ENCODE results near the gene TSPAN17.

Gene TSPAN17

DNA sequence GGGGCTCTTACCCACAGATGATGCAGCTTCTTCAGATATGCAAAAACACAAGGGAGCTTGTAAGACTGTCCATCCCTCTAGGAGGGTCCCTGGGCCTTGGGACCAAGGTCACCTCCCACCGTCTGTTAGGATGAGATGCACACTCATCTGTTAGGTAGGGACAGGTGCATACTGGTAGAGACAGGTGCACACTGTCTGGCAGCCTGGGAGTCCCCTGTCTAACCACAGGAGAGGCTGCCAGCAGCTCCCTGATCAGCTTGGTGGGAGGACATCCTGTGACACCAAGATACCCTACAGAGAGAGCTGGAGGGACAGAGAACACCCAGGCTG, 13.2 kb downstream of the TSPAN17 start:
- DNase-seq (ENCODE audit: low spot score), result no peak

GRCh38 chr5:176660860-176661641, 13.8 kb downstream of the TSPAN17 start:
- DNase-seq (ENCODE audit: low spot score), result peak; percentile 90

DNA sequence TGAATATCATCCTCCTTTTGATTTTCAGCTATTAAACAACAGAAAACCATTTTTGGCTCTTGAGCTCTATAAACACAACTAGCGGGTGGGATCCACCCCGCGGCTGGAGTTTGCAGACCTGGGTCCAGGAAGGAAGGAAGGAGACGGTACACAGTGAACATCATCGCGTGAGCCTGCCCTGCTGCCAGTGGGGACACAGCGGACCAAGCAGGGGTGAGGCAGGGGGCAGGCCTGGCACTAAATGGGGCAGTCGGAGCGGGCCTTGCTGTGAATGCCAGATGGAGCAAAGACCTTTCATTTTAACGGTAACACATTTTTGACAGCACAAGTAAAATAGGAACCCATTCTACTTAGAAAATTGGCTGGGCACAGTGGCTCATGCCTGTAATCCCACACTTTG, 14.4 kb downstream of the TSPAN17 start:
- no peak for DNase-seq (ENCODE audit: low spot score)

DNA sequence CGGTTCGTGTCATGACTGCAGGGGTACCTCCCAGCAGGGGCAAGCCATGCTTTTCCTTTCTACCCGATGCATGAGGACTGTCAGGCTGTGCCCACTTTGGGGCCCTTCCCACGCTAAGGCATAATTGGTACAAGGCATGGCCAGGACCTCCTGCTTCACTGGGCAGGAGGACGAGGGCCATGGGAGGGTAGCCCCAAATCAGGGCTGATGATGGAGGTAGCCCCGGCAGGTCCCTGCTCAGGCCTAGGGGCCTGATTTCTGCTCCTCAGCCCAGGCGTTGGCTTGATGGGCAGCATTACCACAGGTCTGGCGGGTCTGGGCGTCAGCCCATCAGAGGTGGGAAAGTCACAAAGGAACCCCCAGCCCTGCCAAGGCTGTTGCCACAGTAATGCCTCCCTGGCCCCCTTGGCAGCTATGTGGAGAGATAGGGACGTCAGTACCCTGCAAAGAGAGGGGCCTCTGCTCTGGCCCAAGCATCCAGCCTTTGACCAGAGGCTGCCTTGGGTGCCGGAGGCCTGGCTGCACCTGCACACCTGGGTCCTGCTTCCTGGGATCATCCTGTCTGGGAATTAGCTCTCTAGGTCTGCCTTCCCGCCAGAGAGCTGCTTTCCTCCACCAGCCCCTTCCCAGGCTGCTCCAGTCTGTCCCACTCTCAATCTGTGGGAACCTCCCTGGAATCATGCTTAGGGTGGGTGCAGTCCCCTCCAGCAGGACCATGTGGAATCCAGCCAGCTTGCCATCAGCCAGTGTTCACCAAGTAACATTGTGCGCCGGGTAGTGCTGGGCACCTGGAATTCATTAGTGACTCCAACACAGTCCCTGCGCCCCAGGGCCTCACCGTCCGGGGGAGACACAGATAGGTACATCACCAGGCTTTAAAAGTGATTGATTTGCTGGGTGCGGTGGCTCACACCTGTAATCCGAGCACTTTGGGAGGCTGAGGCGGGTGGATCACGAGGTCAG, 15.4 kb downstream of the TSPAN17 start:
- no peak for DNase-seq (ENCODE audit: low spot score)

- no peak for DNase-seq (ENCODE audit: low spot score)
Observed at GRCh38 chr5:176663566-176663965, 16.3 kb downstream of the TSPAN17 start.

GRCh38 chr5:176664479-176664878, 17.2 kb downstream of the TSPAN17 start:
- no peak for DNase-seq (ENCODE audit: low spot score)

DNA sequence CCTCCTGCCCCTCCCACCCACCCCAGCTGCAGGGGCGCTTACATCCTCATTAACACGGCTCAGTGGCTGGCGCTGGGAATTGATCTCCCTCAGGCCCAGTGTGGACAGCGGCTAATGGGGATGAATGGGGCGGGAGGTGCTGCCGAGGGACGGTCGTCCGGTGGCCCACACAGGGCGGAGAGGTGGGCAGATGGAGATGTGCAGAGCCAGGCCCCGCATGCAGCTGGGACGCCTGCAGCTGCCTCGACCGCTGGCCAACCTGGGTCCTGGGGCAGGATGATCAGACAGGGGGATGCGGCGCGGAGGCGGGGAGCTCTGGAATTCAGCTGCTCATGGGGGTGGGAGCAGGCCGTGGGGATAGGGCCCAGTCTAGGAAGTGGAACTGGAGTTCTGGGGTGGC, 17.6 kb downstream of the TSPAN17 start:
- DNase-seq (ENCODE audit: low spot score), result no peak

DNA sequence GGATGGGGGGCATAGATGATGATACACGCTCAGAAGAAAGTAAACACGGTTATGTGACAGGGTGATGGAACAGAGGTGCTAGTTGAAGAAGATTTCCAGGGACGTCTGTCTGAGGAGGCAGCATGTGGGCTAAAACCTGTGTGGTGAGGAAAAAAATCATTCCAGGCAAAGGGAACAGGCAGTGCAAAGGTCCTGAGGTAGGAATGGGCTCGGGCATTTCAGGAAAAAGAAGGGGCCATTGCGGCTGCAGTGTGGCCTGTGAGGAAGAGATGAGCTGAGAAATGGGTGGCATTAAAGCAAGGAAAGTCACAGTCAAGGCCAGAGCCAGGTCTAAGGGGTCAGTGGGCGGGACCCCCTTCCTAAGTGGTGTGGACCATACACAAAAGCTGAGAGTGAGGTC, 18.2 kb downstream of the TSPAN17 start:
- no peak for DNase-seq (ENCODE audit: low spot score)

DNA sequence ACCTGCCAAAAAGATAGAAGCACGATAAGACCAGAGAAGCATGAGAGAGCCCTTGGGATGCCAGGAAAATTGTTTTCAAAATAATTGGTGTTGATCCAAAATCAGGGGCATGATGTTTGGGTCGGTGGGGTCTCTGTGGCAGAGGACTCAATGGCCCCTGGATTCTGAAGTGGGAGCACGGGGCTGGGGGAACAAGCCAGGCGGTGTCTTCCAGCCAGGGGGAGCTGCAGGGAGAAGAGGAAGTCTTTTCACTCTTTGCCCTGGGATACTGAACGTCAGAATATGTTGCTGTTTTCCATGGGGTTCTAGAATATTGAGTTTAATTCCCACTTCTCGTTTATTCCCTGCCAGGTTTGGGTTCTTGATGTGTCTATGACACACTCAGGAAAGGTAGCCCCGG, 20.4 kb downstream of the TSPAN17 start:
- DNase-seq (ENCODE audit: low spot score), result no peak

DNA sequence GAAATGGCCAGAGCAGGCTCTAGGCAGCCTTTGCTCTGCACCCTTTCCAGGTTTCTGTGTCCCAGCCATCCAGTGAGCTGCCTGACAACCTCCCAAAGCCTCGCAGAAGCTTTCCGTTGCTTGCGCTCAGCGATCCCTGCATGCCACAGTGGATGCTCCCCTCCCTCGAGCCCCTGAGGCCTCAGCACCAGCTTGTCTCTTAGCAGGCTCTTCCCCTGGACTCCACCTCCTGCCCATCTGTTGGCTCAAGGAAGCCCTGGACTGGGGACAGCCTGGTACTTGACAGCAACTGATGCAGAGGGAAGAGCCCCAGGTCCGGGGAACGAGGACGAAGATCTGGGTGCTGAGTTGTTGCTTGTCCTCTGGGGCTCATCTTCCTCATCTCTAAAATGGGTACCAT, 23.2 kb downstream of the TSPAN17 start:
- DNase-seq (ENCODE audit: low spot score), result no peak

- DNase-seq (ENCODE audit: low spot score), result no peak
Observed at GRCh38 chr5:176671399-176671798, 24.1 kb downstream of the TSPAN17 start.

DNA sequence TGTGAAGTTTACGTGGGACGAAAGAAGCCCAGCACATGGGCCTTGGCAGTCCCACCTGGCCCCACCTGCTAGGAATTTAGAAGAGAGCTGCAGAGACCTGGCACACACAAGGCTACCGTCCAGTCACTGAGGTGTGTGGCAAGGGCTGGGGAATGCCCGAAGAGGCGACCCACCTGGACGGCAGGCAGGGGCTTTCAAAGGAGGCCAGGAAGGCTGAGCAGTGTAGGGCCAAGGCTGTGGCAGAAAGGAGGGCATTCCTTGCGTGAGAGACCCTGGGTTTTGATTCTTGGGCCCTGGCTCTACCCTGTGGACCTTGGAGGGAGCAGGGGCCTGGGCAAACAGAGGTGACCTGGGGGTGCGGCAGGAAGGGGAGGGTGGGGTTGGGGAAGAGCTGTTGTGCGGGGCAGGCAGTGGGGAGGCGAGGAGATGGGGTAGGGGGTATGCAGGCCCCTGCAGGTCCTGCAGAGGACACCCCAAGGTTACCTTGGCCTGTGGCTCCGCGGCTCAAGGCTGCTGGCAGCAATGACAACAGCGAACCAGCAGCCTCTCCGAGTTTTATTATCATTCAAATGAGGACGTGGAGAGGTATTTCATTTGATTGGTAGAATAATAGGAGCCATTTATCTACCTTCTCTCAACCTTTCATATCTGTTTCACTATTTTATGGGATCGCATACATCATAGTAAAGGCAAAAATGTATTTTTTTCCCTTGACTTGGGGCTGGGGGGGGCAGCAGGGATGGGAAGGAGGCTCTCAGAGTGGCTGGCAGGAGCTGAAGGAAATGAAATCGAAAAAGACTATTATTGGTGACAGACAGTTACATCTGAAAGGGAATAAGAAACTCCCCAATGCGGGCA, 24.8 kb downstream of the TSPAN17 start:
- no peak for DNase-seq (ENCODE audit: low spot score)

DNA sequence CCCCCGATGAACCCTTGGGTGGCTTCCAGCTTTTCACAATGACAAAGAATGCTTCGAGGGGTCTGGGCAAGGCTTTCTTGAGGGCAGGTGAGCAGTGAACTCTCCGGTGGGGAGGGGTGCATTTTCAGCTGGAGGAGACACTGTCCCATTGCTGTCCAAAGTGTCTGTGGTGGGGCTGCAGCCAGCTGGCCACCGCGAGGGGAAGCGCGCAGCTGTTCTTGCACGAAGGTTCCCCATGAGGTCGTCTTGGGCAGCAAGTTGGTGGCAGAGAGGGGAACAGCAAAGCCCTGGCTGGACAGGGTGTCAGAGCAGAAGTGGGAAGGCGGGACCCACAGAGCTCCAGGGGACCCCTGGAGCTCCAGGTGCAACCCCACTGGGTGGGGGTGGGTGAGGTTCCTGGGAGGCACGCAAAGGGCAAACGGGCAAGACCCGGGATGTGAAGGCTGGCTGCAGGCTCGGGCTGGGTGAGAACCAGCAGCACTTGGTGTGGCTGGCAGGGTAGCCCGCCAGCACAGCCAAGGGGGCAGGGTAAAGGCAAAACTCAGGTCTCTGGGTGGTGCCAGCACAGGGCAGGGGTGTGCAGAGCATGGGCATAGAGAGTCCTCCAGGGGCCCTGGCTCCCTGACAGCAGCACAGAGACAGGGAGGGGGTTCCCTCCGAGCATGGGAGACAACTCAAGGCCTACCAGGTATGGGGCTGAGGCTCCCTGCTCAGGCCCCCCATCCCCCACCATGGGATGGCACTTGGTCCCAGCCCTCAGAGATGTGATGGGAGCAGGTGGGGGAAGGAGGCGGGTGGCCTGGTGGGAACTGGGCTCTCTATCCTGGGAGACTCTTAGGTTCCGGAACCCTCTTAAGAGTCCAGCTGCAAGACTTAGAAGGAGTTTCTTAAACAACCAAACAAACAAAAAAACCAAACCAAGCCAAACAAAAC, 26.6 kb downstream of the TSPAN17 start:
- DNase-seq (ENCODE audit: low spot score), result no peak

DNA sequence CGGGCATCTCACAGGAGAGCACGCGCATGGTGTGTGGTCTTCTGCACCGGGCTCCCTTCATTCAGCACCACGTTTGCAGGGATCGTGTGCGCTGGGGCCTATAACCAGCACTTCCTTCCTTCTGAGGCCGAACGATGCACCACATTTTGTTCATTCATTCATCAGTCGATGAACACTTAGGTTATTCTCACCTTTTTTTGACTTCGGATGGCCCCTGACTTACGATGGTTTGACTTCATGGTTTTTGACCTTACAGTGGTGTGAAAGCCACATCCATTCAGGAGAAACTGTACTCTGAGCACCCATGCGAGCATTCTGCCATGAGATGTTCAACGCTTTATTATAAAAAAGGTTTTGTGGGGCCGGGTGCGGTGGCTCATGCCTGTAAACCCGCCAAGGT, 27.5 kb downstream of the TSPAN17 start:
- DNase-seq (ENCODE audit: low spot score), result no peak

DNA sequence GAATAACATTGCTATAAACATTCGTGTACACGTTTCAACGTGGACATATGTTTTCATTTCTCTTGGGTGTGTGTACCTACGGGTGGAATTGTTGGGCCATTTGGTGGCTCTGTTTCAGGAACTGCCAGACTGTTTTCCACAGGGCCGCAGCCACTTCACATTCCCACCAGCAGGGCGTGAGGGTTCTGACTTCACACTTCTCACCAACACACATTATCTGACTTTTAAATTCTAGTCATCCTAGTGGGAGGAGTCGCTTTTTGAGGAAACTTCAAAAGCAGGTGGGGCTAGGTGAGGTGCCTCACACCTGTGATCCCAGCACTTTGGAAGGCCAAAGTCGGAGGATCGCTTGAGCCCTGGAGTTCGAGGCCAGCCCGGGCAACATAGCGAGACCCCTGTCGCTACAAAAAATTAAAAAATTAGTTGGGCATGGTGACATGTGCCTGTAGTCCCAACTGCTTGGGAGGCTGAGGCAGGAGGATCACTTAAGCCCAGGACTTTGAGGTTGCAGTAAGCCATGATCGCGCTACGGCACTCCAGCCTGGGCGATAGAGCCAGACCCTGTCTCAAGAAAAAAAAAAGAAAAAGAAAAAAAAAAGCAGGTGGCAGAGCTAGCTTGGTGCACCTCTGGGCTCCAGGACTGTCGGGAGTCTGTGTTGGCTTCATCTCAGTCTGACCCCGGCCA, 28.5 kb downstream of the TSPAN17 start:
- no peak for DNase-seq (ENCODE audit: low spot score)

DNA sequence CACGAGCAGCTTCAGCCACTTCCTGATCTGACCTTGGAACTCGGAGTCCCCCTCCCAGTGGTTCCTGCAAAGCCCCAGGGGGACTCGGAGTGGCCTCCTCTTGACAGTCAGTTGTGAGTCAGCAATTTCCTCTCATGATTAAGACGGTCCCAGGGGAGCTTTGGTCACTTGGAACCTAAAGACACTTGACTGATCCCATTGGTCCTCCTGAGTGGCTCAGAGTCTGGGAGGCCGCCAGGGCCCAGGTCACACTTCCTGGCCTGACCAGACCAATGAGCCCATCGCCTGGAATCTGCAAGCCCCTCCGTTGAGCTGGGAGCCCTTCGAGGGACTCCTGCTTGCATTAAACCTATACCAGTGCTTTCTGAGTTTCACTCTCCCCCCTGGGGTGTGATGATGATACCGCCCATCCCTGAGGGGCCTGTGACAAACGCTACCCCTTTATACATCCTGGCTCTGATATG, 29.1 kb downstream of the TSPAN17 start:
- no peak for DNase-seq (ENCODE audit: low spot score)

GRCh38 chr5:176677209-176677939, 30.1 kb downstream of the TSPAN17 start:
- no peak for DNase-seq (ENCODE audit: low spot score)

DNA sequence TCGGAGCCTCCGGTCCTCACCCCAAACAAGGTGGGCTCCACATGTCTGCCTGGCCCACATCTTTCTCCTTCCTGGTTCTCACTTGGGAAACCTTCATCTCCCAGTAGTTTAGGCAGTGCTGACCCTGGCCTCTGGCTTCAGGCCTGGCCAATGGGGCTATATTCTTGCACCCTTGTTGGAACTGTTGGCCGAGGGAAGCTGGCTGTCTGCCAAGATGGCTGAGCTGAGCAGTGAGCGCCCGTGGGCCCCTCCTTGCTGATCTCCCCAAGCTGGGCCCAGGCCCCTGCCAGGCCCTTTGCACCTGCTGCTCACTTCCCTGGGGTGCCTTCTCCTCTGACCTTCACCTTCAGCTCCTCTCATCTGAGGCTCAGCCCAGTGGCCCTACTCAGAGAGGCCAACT, 31.3 kb downstream of the TSPAN17 start:
- DNase-seq (ENCODE audit: low spot score), result no peak

DNA sequence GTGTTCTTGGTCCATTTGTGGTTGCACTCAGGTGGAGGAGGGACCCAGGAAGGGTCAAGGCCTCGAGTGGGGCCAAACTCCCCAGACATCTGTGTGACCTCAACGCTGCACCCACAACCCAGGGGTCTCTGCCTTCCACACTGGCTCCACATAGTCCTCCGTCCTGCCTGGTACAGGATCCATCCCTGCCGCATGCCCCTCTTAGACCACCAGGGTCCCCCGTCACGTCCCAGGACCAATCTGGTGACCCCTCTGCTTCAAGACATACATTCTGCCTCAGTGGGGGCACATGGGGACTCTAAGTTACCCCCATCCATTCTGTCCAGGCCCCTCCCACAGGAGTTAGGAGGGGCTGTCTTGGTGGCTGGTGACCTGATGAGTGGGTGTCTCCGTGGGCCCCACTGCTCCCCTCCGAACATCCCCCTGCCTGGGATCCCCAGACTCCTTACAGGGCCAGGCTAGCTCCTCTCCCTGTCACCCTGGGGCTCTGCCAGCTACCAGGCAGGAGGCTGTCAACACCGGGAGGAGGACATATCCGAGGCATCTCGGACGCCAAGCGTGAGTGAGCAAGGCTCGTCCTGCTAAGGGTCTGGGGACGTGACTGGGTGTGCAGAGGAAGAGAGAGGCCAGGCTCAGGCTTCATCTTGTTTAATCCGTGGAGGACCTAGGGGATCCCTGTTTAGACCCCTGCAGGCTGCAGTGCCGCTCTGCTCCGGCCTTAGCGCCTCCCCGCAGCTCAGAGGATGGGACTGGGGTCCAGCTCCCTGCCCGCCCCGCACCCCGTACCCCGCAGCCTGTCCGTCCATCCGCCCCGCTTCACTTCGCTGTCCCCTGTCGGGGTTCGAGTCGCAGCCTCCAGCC, 32.3 kb downstream of the TSPAN17 start:
- DNase-seq (ENCODE audit: low spot score), result no peak
